ENCODE results near the gene ZNF488.

ZNF488 gene

DNA sequence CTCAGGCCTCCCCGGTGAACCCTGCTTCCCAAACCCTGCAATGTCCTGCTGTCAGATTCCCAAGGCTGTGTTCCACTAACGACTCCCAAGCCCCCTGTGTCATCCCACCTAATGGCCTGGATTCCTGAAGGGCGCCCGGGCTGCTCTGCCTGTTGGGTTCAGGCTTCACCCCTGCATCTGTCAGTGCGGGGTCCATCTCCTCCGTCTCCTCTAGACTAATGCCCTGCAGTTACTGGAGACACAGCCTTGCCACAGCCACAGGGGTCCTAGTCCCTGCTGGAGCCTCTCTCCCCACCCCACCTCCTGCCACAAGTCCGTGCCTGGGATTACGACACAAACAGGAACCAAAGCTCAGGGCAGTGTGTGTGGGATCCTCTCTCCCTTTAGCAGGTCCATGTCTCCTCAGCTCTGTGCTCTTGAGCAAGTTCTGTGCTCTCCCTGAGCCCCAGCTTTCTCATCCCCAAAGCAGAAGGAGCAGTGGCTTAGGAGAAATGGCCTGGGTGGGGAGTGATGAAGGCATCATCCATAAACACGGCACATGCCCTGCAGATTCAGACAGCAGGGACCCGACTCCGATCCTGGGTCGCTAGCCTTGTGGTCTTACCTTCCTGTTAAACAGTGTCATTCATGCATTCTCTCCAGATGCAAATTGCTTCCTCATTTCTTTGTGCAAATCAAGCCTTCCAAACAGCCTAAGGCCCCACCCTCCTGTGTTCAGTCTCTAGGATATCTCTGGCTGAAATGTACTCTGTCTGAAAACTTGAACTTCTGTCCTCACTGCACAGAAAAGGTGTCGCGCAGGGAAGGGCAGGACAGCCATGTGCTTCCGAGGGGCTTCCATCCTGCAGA is 44.1 kb downstream of the ZNF488 start:
- Histone ChIP-seq H3K36me3 (ENCODE audit: control insufficient read depth in 1 of 2, insufficient read depth in 2 of 2, low read length in 2 of 2) (no peaks in the 10 kb centered on the region), H3K27me3 (ENCODE audit: control insufficient read depth in 1 of 2, insufficient read depth in 2 of 2, low read length in 2 of 2) (peaks cover 0 to 5% of the 10 kb centered on the region in 2 donors), H3K9ac (ENCODE audit: low read depth in 1 of 2, low read length in 2 of 2) (no peak overlapping the region), H3K9me3 (ENCODE audit: control insufficient read depth in 1 of 2, low read length in 2 of 2) (no peaks in the 10 kb centered on the region), H3K4me1 (ENCODE audit: control insufficient read depth in 1 of 2, insufficient read depth in 2 of 2, low read length in 2 of 2) (peaks cover 0 to 5% of the 10 kb centered on the region in 2 donors), H3K4me3 (ENCODE audit: low read depth in 1 of 2, low read length in 2 of 2) (no peak overlapping the region), H3K27ac (ENCODE audit: low read depth, low read length) (no peak overlapping the region)

DNA sequence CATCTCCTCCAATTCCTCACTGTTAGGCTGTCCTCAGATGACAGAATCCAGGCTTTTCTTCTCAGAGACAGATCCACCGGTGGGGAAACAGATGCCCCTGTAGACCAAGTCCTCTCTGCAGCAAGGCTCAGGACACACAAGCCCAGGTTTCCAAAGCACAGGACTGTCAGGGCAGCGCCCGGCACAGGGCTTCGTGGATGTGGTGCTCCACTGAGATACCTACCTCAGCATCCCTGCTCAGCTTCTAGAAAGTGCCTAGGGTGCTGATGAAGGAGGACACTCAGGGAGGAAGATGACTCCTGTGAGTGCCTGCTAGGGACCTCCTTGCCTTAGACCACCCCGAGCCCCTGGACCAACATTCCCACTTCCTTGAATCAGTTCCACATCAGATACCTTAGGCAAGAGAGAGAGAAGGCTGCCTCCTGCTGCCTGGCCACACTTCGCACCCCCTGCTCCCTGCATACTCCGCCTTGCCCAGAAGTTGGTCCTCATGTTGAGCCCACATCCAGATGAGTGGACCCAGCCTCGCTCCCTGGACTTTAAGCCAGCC is 44.8 kb downstream of the ZNF488 start:
- Histone ChIP-seq H3K4me3 (ENCODE audit: low read depth in 1 of 2, low read length in 2 of 2) (no peak overlapping the region), H3K4me1 (ENCODE audit: control insufficient read depth in 1 of 2, insufficient read depth in 2 of 2, low read length in 2 of 2) (peaks cover 0 to 5% of the 10 kb centered on the region in 2 donors), H3K36me3 (ENCODE audit: control insufficient read depth in 1 of 2, insufficient read depth in 2 of 2, low read length in 2 of 2) (no peaks in the 10 kb centered on the region), H3K9ac (ENCODE audit: low read depth in 1 of 2, low read length in 2 of 2) (no peak overlapping the region), H3K27me3 (ENCODE audit: control insufficient read depth in 1 of 2, insufficient read depth in 2 of 2, low read length in 2 of 2) (peaks cover 0 to 5% of the 10 kb centered on the region in 2 donors), H3K27ac (ENCODE audit: low read depth, low read length) (no peak overlapping the region), H3K9me3 (ENCODE audit: control insufficient read depth in 1 of 2, low read length in 2 of 2) (no peaks in the 10 kb centered on the region)

DNA sequence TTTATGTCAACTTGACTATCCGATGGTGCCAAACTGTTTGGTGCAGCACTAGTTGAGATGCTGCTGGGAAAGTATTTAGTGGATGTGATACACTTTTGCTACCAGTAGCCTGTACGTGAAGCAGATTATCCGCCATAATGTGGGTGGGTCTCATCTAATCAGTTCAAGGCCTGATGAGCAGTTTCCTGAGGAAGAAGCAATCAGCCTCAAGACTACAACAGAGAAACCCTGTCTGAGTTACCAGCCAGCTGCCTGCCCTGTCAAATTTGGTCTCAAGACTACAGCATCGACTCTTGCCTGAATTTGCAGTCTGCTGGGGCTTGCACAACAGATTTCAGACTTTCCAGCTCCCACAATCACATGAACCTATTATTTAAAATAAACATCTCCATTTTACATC is 46.8 kb downstream of the ZNF488 start:
- H3K27me3 ChIP-seq (ENCODE audit: control insufficient read depth in 1 of 2, insufficient read depth in 2 of 2, low read length in 2 of 2), result peaks cover 0 to 5% of the 10 kb centered on the region in 2 donors
- H3K9ac ChIP-seq (ENCODE audit: low read depth in 1 of 2, low read length in 2 of 2), result no peak overlapping the region
- H3K4me1 ChIP-seq (ENCODE audit: control insufficient read depth in 1 of 2, insufficient read depth in 2 of 2, low read length in 2 of 2), result peaks cover 0 to 5% of the 10 kb centered on the region in 2 donors
- no peaks in the 10 kb centered on the region for H3K9me3 ChIP-seq (ENCODE audit: control insufficient read depth in 1 of 2, low read length in 2 of 2)
- H3K4me3 ChIP-seq (ENCODE audit: low read depth in 1 of 2, low read length in 2 of 2), result no peak overlapping the region
- H3K27ac ChIP-seq (ENCODE audit: low read depth, low read length), result no peak overlapping the region
- H3K36me3 ChIP-seq (ENCODE audit: control insufficient read depth in 1 of 2, insufficient read depth in 2 of 2, low read length in 2 of 2), result no peaks in the 10 kb centered on the region

DNA sequence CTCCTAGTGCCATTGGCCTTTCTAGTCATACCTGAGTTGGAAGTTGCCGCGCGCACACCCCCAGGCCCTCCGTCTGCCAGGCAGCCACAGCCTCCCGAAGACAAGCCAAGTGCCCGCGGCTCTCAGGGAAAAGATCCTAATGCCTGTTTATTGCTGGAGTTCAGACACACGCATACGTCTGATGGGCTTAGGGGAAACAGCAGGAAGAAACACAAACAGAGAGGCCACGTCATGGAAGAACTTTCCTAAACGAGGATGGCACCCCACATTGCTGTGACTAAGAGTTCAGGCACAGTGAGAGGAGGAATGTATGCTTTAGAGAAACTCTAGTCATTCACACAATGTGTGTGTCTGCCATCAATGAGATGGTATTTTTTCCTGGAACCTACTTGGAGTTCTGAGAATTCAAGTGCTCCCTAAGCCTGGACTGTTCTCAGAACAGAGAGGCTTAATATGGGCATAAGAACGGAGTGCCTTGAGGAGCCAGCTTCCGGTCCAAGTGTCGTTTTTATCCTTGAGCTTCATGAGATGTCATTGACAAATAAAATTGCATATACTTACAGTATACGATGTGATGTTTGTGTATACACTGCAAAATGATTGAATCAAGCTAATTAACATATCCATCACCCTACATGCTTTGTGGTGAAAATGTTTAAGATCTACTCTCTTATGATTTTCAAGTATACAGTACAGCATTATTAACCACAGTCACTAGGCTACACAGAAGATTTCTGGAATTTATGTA is 47.5 kb downstream of the ZNF488 start:
- peaks cover 0 to 5% of the 10 kb centered on the region in 2 donors for H3K27me3 ChIP-seq (ENCODE audit: control insufficient read depth in 1 of 2, insufficient read depth in 2 of 2, low read length in 2 of 2)
- H3K4me1 ChIP-seq (ENCODE audit: control insufficient read depth in 1 of 2, insufficient read depth in 2 of 2, low read length in 2 of 2), result peaks cover 2 to 5% of the 10 kb centered on the region in 2 donors
- no peak overlapping the region for H3K9ac ChIP-seq (ENCODE audit: low read depth in 1 of 2, low read length in 2 of 2)
- no peak overlapping the region for H3K27ac ChIP-seq (ENCODE audit: low read depth, low read length)
- H3K36me3 ChIP-seq (ENCODE audit: control insufficient read depth in 1 of 2, insufficient read depth in 2 of 2, low read length in 2 of 2), result no peaks in the 10 kb centered on the region
- H3K9me3 ChIP-seq (ENCODE audit: control insufficient read depth in 1 of 2, low read length in 2 of 2), result no peaks in the 10 kb centered on the region
- no peak overlapping the region for H3K4me3 ChIP-seq (ENCODE audit: low read depth in 1 of 2, low read length in 2 of 2)

DNA sequence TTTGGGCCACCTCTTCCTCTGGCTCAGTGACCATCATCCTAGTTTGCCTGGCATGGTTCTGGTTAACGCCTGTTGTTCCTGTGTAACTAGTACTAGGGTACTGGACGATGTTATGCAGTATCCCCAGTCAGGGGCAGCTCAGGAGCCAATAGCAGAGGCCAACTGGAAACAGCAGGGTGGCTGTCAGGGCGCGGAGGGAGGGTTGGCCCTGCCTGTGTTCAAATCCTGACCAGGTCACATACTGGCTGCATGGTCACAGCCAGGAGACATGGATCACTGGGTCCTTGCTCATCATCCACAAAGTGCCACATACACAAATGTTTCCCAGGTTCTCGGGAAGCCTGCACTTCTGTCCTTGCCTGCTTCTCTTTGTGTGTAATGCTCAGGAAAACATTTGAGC is 48.2 kb downstream of the ZNF488 start:
- no peak overlapping the region for H3K27ac ChIP-seq (ENCODE audit: low read depth, low read length)
- no peaks in the 10 kb centered on the region for H3K36me3 ChIP-seq (ENCODE audit: control insufficient read depth in 1 of 2, insufficient read depth in 2 of 2, low read length in 2 of 2)
- peaks cover 0 to 5% of the 10 kb centered on the region in 2 donors for H3K27me3 ChIP-seq (ENCODE audit: control insufficient read depth in 1 of 2, insufficient read depth in 2 of 2, low read length in 2 of 2)
- H3K4me1 ChIP-seq (ENCODE audit: control insufficient read depth in 1 of 2, insufficient read depth in 2 of 2, low read length in 2 of 2), result peaks cover 8 to 9% of the 10 kb centered on the region in 2 donors
- H3K9me3 ChIP-seq (ENCODE audit: control insufficient read depth in 1 of 2, low read length in 2 of 2), result no peaks in the 10 kb centered on the region
- H3K4me3 ChIP-seq (ENCODE audit: low read depth in 1 of 2, low read length in 2 of 2), result no peak overlapping the region
- H3K9ac ChIP-seq (ENCODE audit: low read depth in 1 of 2, low read length in 2 of 2), result no peak overlapping the region

DNA sequence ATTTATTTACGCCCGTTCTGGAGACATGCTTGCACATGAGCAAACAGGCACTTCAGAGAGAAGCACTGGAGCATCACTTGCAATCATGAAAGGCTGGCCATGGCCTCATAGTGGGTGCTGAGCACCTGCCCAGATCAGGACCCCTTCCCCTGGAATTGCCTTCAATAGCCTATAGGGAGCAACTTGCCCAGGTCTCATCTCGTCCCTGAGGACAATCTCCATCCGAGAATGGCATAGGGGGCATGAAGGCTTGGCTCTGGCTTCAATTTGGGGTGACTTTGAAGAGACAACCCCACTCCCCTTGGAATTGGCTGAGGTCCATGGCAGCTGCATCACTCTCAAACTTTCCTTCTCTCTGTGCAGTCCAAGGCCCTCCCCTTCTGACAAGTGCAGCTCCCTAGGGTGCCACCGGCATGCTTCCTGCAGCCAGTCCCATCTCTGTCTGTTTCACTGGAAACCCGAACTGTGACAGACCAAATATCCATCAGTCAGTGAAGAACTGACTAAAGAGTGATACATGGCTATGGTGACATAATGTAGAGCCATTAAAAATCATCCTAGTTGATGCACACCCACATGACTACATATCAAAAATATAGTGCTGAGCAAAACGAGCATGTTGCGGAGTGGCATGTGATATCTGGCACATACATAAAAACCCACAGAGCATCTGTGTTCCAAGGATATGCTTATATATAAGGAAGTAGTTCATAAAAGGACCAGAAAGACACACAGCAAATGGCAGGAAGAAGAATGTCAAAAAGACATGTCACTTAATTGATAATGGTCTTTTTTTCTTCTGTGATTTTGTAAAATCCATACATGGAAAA is 49.4 kb downstream of the ZNF488 start:
- Histone ChIP-seq H3K4me3 (ENCODE audit: low read depth in 1 of 2, low read length in 2 of 2) (no peak overlapping the region), H3K9me3 (ENCODE audit: control insufficient read depth in 1 of 2, low read length in 2 of 2) (no peaks in the 10 kb centered on the region), H3K4me1 (ENCODE audit: control insufficient read depth in 1 of 2, insufficient read depth in 2 of 2, low read length in 2 of 2) (peaks cover 12 to 19% of the 10 kb centered on the region in 2 donors), H3K9ac (ENCODE audit: low read depth in 1 of 2, low read length in 2 of 2) (no peak overlapping the region), H3K27me3 (ENCODE audit: control insufficient read depth in 1 of 2, insufficient read depth in 2 of 2, low read length in 2 of 2) (peaks cover 0 to 5% of the 10 kb centered on the region in 2 donors), H3K27ac (ENCODE audit: low read depth, low read length) (no peak overlapping the region), H3K36me3 (ENCODE audit: control insufficient read depth in 1 of 2, insufficient read depth in 2 of 2, low read length in 2 of 2) (no peaks in the 10 kb centered on the region)

DNA sequence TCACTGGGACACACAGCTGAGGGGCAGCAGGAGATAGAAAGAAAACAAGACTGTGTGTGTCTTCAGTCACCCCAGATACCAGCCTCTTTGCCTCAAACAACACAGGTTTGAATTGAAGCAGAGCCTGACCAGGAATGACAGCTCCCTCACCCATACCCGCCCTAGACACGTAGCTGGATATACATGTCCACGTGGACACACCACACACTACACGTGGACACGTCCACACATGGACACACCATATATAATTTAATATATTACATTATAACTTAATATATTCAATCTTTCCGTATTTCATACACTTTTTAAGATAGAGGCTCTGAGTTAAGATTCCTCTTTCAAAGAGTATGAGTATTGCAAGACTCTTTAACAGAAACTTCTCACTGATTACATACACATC is 50.6 kb downstream of the ZNF488 start:
- Histone ChIP-seq H3K27me3 (ENCODE audit: control insufficient read depth in 1 of 2, insufficient read depth in 2 of 2, low read length in 2 of 2) (peaks cover 0 to 5% of the 10 kb centered on the region in 2 donors), H3K9me3 (ENCODE audit: control insufficient read depth in 1 of 2, low read length in 2 of 2) (no peaks in the 10 kb centered on the region), H3K36me3 (ENCODE audit: control insufficient read depth in 1 of 2, insufficient read depth in 2 of 2, low read length in 2 of 2) (no peaks in the 10 kb centered on the region), H3K9ac (ENCODE audit: low read depth in 1 of 2, low read length in 2 of 2) (no peak overlapping the region), H3K4me1 (ENCODE audit: control insufficient read depth in 1 of 2, insufficient read depth in 2 of 2, low read length in 2 of 2) (peaks cover 14 to 19% of the 10 kb centered on the region in 2 donors), H3K27ac (ENCODE audit: low read depth, low read length) (no peak overlapping the region), H3K4me3 (ENCODE audit: low read depth in 1 of 2, low read length in 2 of 2) (no peak overlapping the region)

DNA sequence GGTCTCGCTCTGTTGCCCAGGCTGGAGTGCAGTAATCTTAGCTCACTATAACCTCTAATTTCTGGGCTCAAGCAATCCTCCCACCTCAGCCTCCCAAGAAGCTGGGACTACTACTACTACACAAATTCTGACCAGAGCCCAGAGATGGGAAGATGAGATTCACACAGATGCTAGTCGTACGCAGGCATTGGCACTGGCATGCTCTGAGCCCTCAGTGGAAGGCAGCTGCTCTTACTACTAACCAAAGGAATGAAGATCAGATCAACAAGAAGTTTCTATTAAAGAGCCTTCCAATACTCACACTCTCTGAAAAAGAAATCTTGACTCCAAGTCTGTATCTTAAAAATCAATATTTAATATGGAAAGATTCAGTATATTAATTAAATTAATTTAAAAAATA is 51.1 kb downstream of the ZNF488 start:
- Histone ChIP-seq H3K4me3 (ENCODE audit: low read depth in 1 of 2, low read length in 2 of 2) (no peak overlapping the region), H3K9me3 (ENCODE audit: control insufficient read depth in 1 of 2, low read length in 2 of 2) (no peaks in the 10 kb centered on the region)

DNA sequence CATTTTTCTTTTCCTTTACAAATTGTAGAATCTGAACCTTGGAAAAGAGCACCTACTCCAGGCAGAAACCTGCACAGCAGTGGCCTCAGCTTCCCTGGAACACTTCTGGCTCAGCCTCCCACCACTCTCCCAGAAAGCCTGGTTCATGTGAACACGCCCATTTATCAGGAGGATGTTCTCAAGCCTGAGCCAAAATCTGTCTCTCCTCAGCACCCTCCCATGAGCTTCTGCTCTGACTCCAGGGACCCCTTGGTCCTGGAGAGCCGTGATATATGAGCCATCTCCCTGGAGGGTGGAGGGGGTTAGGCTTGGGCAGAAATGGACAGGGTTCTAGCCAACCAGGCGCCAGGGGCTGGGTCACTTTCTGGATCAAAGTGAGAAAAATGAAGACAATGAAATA is 51.7 kb downstream of the ZNF488 start:
- Histone ChIP-seq H3K36me3 (ENCODE audit: control insufficient read depth in 1 of 2, insufficient read depth in 2 of 2, low read length in 2 of 2) (no peaks in the 10 kb centered on the region), H3K27me3 (ENCODE audit: control insufficient read depth in 1 of 2, insufficient read depth in 2 of 2, low read length in 2 of 2) (peaks cover 0 to 5% of the 10 kb centered on the region in 2 donors), H3K4me3 (ENCODE audit: low read depth in 1 of 2, low read length in 2 of 2) (no peak overlapping the region), H3K9ac (ENCODE audit: low read depth in 1 of 2, low read length in 2 of 2) (no peak overlapping the region), H3K9me3 (ENCODE audit: control insufficient read depth in 1 of 2, low read length in 2 of 2) (no peaks in the 10 kb centered on the region), H3K27ac (ENCODE audit: low read depth, low read length) (no peak overlapping the region), H3K4me1 (ENCODE audit: control insufficient read depth in 1 of 2, insufficient read depth in 2 of 2, low read length in 2 of 2) (peaks cover 14 to 19% of the 10 kb centered on the region in 2 donors)

More for the DNA sequence above, 51.1 kb downstream of the ZNF488 start:
- Histone ChIP-seq H3K9ac (ENCODE audit: low read depth in 1 of 2, low read length in 2 of 2) (no peak overlapping the region), H3K27ac (ENCODE audit: low read depth, low read length) (no peak overlapping the region), H3K27me3 (ENCODE audit: control insufficient read depth in 1 of 2, insufficient read depth in 2 of 2, low read length in 2 of 2) (peaks cover 0 to 5% of the 10 kb centered on the region in 2 donors), H3K36me3 (ENCODE audit: control insufficient read depth in 1 of 2, insufficient read depth in 2 of 2, low read length in 2 of 2) (no peaks in the 10 kb centered on the region), H3K4me1 (ENCODE audit: control insufficient read depth in 1 of 2, insufficient read depth in 2 of 2, low read length in 2 of 2) (peaks cover 14 to 19% of the 10 kb centered on the region in 2 donors)

All from duodenal mucosa (tissue), 2 donors.